Hematopoietic multipotent progenitor cell treated with erythropoietin and hydrocortisone succinate and interleukin-3 and kit ligand, for 8 days (in vitro differentiated cells): ENCODE measurements around the gene TCEAL3.
"Not testable (repeated sequence)": the region's sequence is repeated elsewhere in the genome, so short reads cannot be mapped to it uniquely, and the experiment has no call there.

Experiments used
- DNase-seq: peaks from one replicate; pipeline ENCODE4 v3.0.0-alpha.2; 2015

TCEAL3 gene

GRCh38 chrX:103628386-103629317 is 20.9 kb downstream of the TCEAL3 start, which contains the start of gene TCEAL1:
TCEAL1 (plus strand) TSS chrX:103628975; CDS start chrX:103629917, 942 bp downstream.
- peak; percentile 48 for DNase-seq

- DNase-seq = peak; percentile 51
These were observed 21.8 kb downstream of the TCEAL3 start for GRCh38 chrX:103629318-103630170.

GRCh38 chrX:103630171-103630511 is 22.4 kb downstream of the TCEAL3 start:
- no peak for DNase-seq

GRCh38 chrX:103631145-103631544 is 23.4 kb downstream of the TCEAL3 start:
- DNase-seq = no peak

- DNase-seq = no peak
These were observed 27.7 kb downstream of the TCEAL3 start for GRCh38 chrX:103635436-103635835.

GRCh38 chrX:103637604-103638338 is 30.0 kb downstream of the TCEAL3 start:
- DNase-seq = no peak

GRCh38 chrX:103638479-103639346 is 30.9 kb downstream of the TCEAL3 start:
- not testable (repeated sequence) for DNase-seq

- DNase-seq = no peak
These were observed 32.8 kb downstream of the TCEAL3 start for GRCh38 chrX:103640401-103641155.

GRCh38 chrX:103644125-103644524 is 36.4 kb downstream of the TCEAL3 start:
- DNase-seq = no peak

- DNase-seq = no peak
These were observed 39.9 kb downstream of the TCEAL3 start for GRCh38 chrX:103647630-103648029.

GRCh38 chrX:103651151-103651773 is 43.5 kb downstream of the TCEAL3 start:
- DNase-seq = no peak

GRCh38 chrX:103655230-103656000 is 47.7 kb downstream of the TCEAL3 start:
- DNase-seq = not testable (repeated sequence)

- DNase-seq = no peak
These were observed 48.9 kb downstream of the TCEAL3 start for GRCh38 chrX:103656617-103657016.

- not testable (repeated sequence) for DNase-seq
These were observed 49.3 kb downstream of the TCEAL3 start for GRCh38 chrX:103657066-103657465.

GRCh38 chrX:103658681-103659433 is 51.1 kb downstream of the TCEAL3 start:
- DNase-seq = no peak

- DNase-seq = not testable (repeated sequence)
These were observed 51.7 kb downstream of the TCEAL3 start for GRCh38 chrX:103659460-103659859.
